Neural progenitor cell (in vitro differentiated cells): ENCODE results near the gene ARNT2. TPM values are rescaled to one million over a fixed set of nuclear protein-coding genes. Genes with fewer than 3 reads are reported as not detected.

Experiments used
- DNase-seq: peaks from one replicate; pipeline ENCODE4 v3.0.0-alpha.2; 2016; ENCODE audit warnings: low spot score
- H2AFZ ChIP-seq: fragments of 200-600 bp; sonication (generic); replicated peaks from 2 replicates; pipeline ENCODE4 v1.6.1; 2016; ENCODE audit warnings: antibody characterized with exemption
- H3F3A ChIP-seq: fragments of 200-600 bp; sonication (generic); 2 replicates; pipeline ENCODE4 v1.6.1; 2016; ENCODE audit warnings: antibody characterized with exemption, low read depth
- H3K27ac ChIP-seq: fragments of 200-600 bp; sonication (generic); 2 replicates; pipeline ENCODE4 v1.5.1; 2016; ENCODE audit warnings: mild to moderate bottlenecking
- H3K27me3 ChIP-seq: fragments of 200-600 bp; sonication (generic); 2 replicates; pipeline ENCODE4 v1.6.1; 2016; ENCODE audit warnings: mild to moderate bottlenecking, moderate library complexity
- H3K36me3 ChIP-seq: fragments of 200-600 bp; sonication (generic); 2 replicates; pipeline ENCODE4 v1.5.1; 2016
- H3K4me1 ChIP-seq: fragments of 200-600 bp; sonication (generic); 2 replicates; pipeline ENCODE4 v1.6.1; 2016; ENCODE audit warnings: mixed run types
- H3K4me2 ChIP-seq: fragments of 200-600 bp; sonication (generic); 2 replicates; pipeline ENCODE4 v1.6.1; 2016
- H3K4me3 ChIP-seq: fragments of 200-600 bp; sonication (generic); 2 replicates; pipeline ENCODE4 v1.5.1; 2016
- H3K79me2 ChIP-seq: fragments of 200-600 bp; sonication (generic); 2 replicates; pipeline ENCODE4 v1.6.1; 2016; ENCODE audit warnings: low read depth
- H3K9ac ChIP-seq: fragments of 200-600 bp; sonication (generic); 2 replicates; pipeline ENCODE4 v1.6.1; 2016
- H3K9me3 ChIP-seq: fragments of 200-600 bp; sonication (generic); 2 replicates; pipeline ENCODE4 v1.5.1; 2016; ENCODE audit warnings: low read depth
- H4K20me1 ChIP-seq: fragments of 200-600 bp; sonication (generic); 2 replicates; pipeline ENCODE4 v1.6.1; 2016; ENCODE audit warnings: low read depth
- H3K27ac Mint-ChIP-seq: 3 replicates; pipeline ENCODE4 v1.8.0; 2021; ENCODE audit warnings: mixed read lengths
- H3K27me3 Mint-ChIP-seq: 2 replicates; pipeline ENCODE4 v1.8.0; 2022; ENCODE audit warnings: low read depth, mild to moderate bottlenecking, inconsistent platforms, moderate library complexity, mixed read lengths; ENCODE audit not compliant: insufficient read depth
- H3K36me3 Mint-ChIP-seq: 3 replicates; pipeline ENCODE4 v1.8.0; 2021; ENCODE audit warnings: mixed read lengths
- H3K4me1 Mint-ChIP-seq: 3 replicates; pipeline ENCODE4 v1.8.0; 2021; ENCODE audit warnings: mixed read lengths
- H3K4me3 Mint-ChIP-seq: 3 replicates; pipeline ENCODE4 v1.8.0; 2021; ENCODE audit warnings: mild to moderate bottlenecking, moderate library complexity, mixed read lengths
- H3K9me3 Mint-ChIP-seq: 3 replicates; pipeline ENCODE4 v1.8.0; 2020; ENCODE audit warnings: mixed read lengths
- EZH2 ChIP-seq: fragments of 200-600 bp; sonication (generic); IDR thresholded peaks from 2 replicates; pipeline ENCODE4 v1.6.1; 2017; ENCODE audit warnings: antibody characterized with exemption, mild to moderate bottlenecking, moderate library complexity
- EZH2phosphoT487 ChIP-seq: fragments of 200-600 bp; sonication (generic); IDR thresholded peaks from 2 replicates; pipeline ENCODE4 v1.6.1; 2017; ENCODE audit warnings: antibody characterized with exemption
- total RNA-seq: library from RNA; depleted of rRNA; stranded (reverse); fragments of >200 nt; gene quantifications from 2 replicates; pipeline ENCODE4 v1.2.3, GENCODE V29; 2015; ENCODE audit warnings: low replicate concordance
- TF ChIP-seq, protein P1 (sequence below): fragments of 200-600 bp; sonication (generic); IDR thresholded peaks from 2 replicates; pipeline ENCODE4 v1.5.1; 2017; ENCODE audit warnings: antibody characterized with exemption, mild to moderate bottlenecking

Gene ARNT2
- total RNA-seq, 1 donor from 2014 or later: 15.7 TPM

DNA sequence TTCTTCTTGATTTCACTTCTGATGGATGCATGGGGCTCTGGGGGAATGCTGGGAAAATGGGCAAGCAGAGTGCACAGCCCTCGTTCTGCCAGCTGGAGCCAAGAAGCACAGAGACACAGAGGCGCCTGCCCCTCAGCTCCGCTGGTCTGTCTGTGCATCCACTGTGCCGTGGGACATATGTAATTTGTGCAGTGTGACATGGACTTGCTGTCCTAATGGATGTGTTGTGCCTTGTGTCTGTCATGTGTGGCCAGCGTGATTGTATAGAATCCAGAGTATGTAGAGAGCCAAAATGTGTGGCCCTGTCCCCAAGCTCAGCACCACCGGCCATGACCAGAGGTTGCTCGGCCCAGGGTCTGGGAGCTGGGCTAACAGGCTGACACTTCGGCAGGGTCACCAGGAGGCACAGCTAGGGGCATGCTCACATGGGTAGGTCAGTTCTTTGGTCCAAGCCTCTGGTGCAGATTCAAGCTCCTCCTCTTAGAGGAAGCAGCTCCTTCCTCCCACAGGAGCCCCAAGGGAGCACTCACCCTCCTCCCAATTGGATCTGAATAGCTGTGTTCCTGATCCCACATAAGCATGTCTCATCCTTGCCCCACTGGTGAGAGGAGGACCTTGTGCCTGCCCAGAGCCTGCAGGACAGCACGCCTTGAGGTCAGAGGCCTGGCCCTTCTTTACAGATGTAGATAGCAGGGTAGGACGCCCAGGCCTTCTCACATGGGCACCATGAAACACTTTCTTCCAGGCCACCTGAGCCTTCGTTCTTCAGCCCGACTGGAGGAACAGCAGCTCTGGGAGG is 190.1 kb downstream of the ARNT2 start:
- Histone ChIP-seq H3K36me3 (no peaks in the 10 kb centered on the region), H3F3A (no peaks in the 10 kb centered on the region), H3K9ac (no peak overlapping the region), H4K20me1 (no peaks in the 10 kb centered on the region), H3K79me2 (no peaks in the 10 kb centered on the region), H2AFZ (no peak overlapping the region), H3K4me2 (no peak overlapping the region), H3K4me1 (no peaks in the 10 kb centered on the region), H3K9me3 (no peaks in the 10 kb centered on the region), H3K4me3 (no peak overlapping the region), H3K27ac (no peak overlapping the region), H3K27me3 (no peaks in the 10 kb centered on the region)
- DNase-seq: no peak
- no peak overlapping the region for H3K4me3 Mint-ChIP-seq
- no peak overlapping the region for H3K27ac Mint-ChIP-seq
- TF ChIP-seq, protein P1, sequence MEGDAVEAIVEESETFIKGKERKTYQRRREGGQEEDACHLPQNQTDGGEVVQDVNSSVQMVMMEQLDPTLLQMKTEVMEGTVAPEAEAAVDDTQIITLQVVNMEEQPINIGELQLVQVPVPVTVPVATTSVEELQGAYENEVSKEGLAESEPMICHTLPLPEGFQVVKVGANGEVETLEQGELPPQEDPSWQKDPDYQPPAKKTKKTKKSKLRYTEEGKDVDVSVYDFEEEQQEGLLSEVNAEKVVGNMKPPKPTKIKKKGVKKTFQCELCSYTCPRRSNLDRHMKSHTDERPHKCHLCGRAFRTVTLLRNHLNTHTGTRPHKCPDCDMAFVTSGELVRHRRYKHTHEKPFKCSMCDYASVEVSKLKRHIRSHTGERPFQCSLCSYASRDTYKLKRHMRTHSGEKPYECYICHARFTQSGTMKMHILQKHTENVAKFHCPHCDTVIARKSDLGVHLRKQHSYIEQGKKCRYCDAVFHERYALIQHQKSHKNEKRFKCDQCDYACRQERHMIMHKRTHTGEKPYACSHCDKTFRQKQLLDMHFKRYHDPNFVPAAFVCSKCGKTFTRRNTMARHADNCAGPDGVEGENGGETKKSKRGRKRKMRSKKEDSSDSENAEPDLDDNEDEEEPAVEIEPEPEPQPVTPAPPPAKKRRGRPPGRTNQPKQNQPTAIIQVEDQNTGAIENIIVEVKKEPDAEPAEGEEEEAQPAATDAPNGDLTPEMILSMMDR: no peak
- TF ChIP-seq EZH2: no peak
- no peak for TF ChIP-seq EZH2phosphoT487
- no peaks in the 10 kb centered on the region for H3K4me1 Mint-ChIP-seq
- H3K36me3 Mint-ChIP-seq: peaks cover 15% of the 10 kb centered on the region
- no peaks in the 10 kb centered on the region for H3K9me3 Mint-ChIP-seq
- H3K27me3 Mint-ChIP-seq: no peaks in the 10 kb centered on the region

DNA sequence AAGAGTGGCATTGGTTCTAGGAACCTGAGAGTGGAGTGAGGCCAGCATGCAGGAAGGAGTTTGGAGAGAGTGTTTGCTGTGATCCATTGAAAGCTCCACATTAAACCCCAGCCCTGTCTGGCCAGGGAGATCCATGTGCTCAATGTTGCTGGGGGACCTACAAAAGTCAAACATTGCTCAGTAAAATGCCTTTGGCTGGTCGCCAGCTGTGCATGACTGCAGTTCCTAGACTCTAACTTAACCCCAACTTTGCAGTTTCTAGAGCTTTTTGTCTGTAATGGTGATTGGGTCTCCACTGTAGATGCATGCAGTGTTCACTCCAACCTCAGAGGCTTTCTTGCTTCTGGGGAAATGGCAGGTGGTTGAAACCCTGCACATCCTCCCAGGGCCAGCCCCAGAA is 191.2 kb downstream of the ARNT2 start:
- Histone ChIP-seq H3K4me3 (no peak overlapping the region), H4K20me1 (no peaks in the 10 kb centered on the region), H3K9me3 (no peaks in the 10 kb centered on the region), H3K36me3 (no peaks in the 10 kb centered on the region), H3K9ac (no peak overlapping the region), H3F3A (no peaks in the 10 kb centered on the region), H3K4me2 (no peak overlapping the region), H3K27me3 (no peaks in the 10 kb centered on the region), H2AFZ (no peak overlapping the region), H3K4me1 (no peaks in the 10 kb centered on the region), H3K27ac (no peak overlapping the region), H3K79me2 (no peaks in the 10 kb centered on the region)
- Mint-ChIP-seq H3K36me3 (peaks cover 15% of the 10 kb centered on the region), H3K27me3 (no peaks in the 10 kb centered on the region), H3K4me1 (no peaks in the 10 kb centered on the region), H3K9me3 (peaks cover 3% of the 10 kb centered on the region), H3K27ac (no peak overlapping the region), H3K4me3 (no peak overlapping the region)
- no peak for DNase-seq
- TF ChIP-seq EZH2phosphoT487 (no peak), EZH2 (no peak)
- TF ChIP-seq, protein P1: no peak

DNA sequence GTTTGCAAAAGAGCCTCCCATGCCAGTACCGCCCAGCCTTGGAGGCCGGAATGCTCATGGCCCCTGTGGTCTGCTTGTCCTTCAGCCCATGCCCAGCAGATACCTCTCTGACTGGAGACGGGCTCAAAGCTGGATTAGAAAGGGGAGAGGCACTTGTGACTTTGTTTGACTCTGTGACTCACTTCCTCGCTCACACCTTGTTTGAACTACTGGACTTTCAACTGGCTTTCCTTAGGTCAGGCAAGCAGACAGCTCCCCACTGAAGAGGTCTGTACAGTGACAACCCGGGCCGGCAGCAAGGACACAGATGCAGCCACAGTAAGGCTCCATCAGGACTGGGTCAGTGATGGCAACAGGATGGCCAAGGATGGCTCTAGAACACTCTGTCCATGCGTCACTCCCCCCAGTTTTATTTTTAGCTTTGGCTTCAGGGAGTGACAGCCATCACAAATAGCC is 192.4 kb downstream of the ARNT2 start:
- Histone ChIP-seq H2AFZ (no peak overlapping the region), H3K9ac (no peak overlapping the region), H3K4me1 (no peaks in the 10 kb centered on the region), H3K36me3 (no peaks in the 10 kb centered on the region), H3K27me3 (no peaks in the 10 kb centered on the region), H3F3A (no peaks in the 10 kb centered on the region), H3K27ac (no peak overlapping the region), H3K9me3 (no peaks in the 10 kb centered on the region), H4K20me1 (no peaks in the 10 kb centered on the region), H3K4me2 (no peak overlapping the region), H3K79me2 (no peaks in the 10 kb centered on the region), H3K4me3 (no peak overlapping the region)
- Mint-ChIP-seq H3K4me1 (no peaks in the 10 kb centered on the region), H3K27ac (no peak overlapping the region), H3K36me3 (peaks cover 15% of the 10 kb centered on the region), H3K4me3 (no peak overlapping the region), H3K27me3 (no peaks in the 10 kb centered on the region), H3K9me3 (peaks cover 3% of the 10 kb centered on the region)
- TF ChIP-seq EZH2phosphoT487 (no peak), EZH2 (no peak)
- TF ChIP-seq, protein P1: no peak
- no peak for DNase-seq
